GM12874 (cell line): ENCODE results near the gene ULK2.

Experiments used
- TF ChIP-seq, protein P1 (sequence below): IDR thresholded peaks from 2 replicates; pipeline ENCODE4 v1.5.1; 2011; ENCODE audit warnings: low read depth, mild to moderate bottlenecking, control low read depth, low read length, moderate library complexity; ENCODE audit not compliant: insufficient read depth

Gene ULK2

GRCh38 chr17:19857640-19858039, 10.1 kb downstream of the ULK2 start:
- TF ChIP-seq, protein P1, sequence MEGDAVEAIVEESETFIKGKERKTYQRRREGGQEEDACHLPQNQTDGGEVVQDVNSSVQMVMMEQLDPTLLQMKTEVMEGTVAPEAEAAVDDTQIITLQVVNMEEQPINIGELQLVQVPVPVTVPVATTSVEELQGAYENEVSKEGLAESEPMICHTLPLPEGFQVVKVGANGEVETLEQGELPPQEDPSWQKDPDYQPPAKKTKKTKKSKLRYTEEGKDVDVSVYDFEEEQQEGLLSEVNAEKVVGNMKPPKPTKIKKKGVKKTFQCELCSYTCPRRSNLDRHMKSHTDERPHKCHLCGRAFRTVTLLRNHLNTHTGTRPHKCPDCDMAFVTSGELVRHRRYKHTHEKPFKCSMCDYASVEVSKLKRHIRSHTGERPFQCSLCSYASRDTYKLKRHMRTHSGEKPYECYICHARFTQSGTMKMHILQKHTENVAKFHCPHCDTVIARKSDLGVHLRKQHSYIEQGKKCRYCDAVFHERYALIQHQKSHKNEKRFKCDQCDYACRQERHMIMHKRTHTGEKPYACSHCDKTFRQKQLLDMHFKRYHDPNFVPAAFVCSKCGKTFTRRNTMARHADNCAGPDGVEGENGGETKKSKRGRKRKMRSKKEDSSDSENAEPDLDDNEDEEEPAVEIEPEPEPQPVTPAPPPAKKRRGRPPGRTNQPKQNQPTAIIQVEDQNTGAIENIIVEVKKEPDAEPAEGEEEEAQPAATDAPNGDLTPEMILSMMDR = no peak

- TF ChIP-seq, protein P1 = no peak
These were observed 33.8 kb downstream of the ULK2 start for GRCh38 chr17:19833914-19834313.

- TF ChIP-seq, protein P1 = no peak
These were observed 37.7 kb downstream of the ULK2 start for GRCh38 chr17:19830061-19830460.

DNA sequence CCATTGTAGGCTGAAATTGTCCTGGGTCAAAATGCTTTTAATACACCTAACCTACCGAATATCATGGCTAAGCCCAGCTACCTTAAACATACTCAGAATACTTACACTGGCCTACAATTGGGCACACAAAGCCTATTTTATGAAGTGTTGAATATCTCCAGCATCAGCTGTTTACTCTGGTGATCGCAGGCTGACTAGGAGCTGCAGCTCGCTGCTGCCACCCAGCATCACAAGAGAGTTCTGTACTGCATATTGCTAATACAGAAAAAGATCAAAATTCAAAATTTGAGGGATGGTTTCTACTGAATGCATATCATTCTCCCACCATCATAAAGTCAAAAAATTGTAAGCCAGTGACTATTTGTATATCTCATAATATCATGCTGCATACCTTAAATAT, 55.3 kb downstream of the ULK2 start:
- TF ChIP-seq, protein P1 = no peak

- TF ChIP-seq, protein P1 = no peak
These were observed 62.7 kb downstream of the ULK2 start for GRCh38 chr17:19805006-19805405.

DNA sequence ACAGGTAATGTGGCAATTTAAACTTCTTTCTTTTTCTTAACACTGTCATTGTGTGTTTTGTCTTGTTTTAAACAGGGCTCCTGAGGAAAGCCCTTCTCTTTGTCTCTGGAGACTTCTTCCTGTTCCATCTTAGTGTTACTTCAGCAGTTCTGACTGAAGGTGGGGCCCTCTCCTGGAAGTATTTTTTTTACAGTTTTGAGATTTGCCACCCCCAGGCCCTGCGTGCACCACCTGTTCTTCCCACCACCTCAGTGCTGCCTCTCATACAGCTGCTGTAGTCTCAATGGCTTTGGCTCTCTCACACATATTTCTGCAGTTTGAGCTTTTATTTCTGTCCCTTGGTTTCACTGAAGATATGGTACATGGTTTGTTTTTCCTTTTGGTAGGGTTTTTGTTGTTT, 67.2 kb downstream of the ULK2 start:
- TF ChIP-seq, protein P1 = no peak

- TF ChIP-seq, protein P1 = no peak
These were observed 67.9 kb downstream of the ULK2 start for GRCh38 chr17:19799796-19800195.

DNA sequence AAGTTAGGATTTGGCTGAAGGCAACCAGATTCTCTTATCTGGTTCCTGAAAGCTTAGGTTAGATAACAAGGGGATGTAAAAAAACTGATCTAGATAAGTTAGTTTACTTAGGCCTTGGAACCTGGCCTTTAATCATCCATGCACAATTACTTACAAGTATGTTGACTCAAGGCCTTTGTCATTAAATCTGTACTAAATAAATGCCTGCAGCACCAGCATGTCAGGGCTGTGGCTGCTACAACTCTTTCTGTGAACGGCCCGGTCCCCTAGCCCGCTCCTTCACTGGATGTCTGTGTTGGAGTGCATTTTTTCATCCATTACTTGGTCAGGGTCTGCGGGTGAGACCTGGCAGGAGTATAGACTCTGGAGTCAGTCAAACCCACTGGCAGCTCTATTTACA, 71.3 kb downstream of the ULK2 start:
- TF ChIP-seq, protein P1 = no peak
